Measurements from ENCODE around the gene SCN3A.

Gene SCN3A

GRCh38 chr2:165192729-165193128 lies 11.1 kb downstream of the SCN3A start:
- Histone ChIP-seq H3K4me1 (ENCODE audit: control insufficient read depth, low read length) (peaks cover 20% of the 10 kb centered on the region), H3K79me2 (ENCODE audit: control insufficient read depth, low read length) (no peaks in the 10 kb centered on the region), H3K27me3 (ENCODE audit: control insufficient read depth, low read length) (peaks cover 67% of the 10 kb centered on the region), H3K36me3 (ENCODE audit: control insufficient read depth, low read length) (no peaks in the 10 kb centered on the region), H3K4me2 (ENCODE audit: low read length) (peak overlapping the region; percentile 59), H4K20me1 (ENCODE audit: control insufficient read depth, insufficient read depth, low read depth, low read length) (0 out of 2 replicates have a peak, but pooled peaks cover 9% of the 10 kb centered on the region), H3K9me2 (replicated peaks; ENCODE audit: control insufficient read depth, low read length) (no peaks in the 10 kb centered on the region), H3K27ac (ENCODE audit: low read depth, low read length) (no peak overlapping the region), H3K9me3 (ENCODE audit: control insufficient read depth, insufficient read depth, low read length) (no peaks in the 10 kb centered on the region), H3K4me3 (ENCODE audit: low read length) (peak overlapping the region; percentile 34; the same call in 1 of the 2 replicates), H3F3A (ENCODE audit: control insufficient read depth, insufficient read depth) (no peaks in the 10 kb centered on the region)
- TF ChIP-seq EZH2phosphoT487 (IDR thresholded peaks at IDR 0.05; ENCODE audit: borderline replicate concordance, low read length): no peak
- TF ChIP-seq, protein P1, sequence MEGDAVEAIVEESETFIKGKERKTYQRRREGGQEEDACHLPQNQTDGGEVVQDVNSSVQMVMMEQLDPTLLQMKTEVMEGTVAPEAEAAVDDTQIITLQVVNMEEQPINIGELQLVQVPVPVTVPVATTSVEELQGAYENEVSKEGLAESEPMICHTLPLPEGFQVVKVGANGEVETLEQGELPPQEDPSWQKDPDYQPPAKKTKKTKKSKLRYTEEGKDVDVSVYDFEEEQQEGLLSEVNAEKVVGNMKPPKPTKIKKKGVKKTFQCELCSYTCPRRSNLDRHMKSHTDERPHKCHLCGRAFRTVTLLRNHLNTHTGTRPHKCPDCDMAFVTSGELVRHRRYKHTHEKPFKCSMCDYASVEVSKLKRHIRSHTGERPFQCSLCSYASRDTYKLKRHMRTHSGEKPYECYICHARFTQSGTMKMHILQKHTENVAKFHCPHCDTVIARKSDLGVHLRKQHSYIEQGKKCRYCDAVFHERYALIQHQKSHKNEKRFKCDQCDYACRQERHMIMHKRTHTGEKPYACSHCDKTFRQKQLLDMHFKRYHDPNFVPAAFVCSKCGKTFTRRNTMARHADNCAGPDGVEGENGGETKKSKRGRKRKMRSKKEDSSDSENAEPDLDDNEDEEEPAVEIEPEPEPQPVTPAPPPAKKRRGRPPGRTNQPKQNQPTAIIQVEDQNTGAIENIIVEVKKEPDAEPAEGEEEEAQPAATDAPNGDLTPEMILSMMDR (IDR thresholded peaks at IDR 0.05; ENCODE audit: low read depth, low read length, poor library complexity, severe bottlenecking): no peak

- H3K9me2 ChIP-seq (replicated peaks; ENCODE audit: control insufficient read depth, low read length): no peaks in the 10 kb centered on the region
- H3K27me3 ChIP-seq (ENCODE audit: control insufficient read depth, low read length): peaks cover 63% of the 10 kb centered on the region
- H3K36me3 ChIP-seq (ENCODE audit: control insufficient read depth, low read length): no peaks in the 10 kb centered on the region
- peaks cover 17% of the 10 kb centered on the region for H3K4me1 ChIP-seq (ENCODE audit: control insufficient read depth, low read length)
- no peaks in the 10 kb centered on the region for H3F3A ChIP-seq (ENCODE audit: control insufficient read depth, insufficient read depth)
- H3K79me2 ChIP-seq (ENCODE audit: control insufficient read depth, low read length): no peaks in the 10 kb centered on the region
- H4K20me1 ChIP-seq (ENCODE audit: control insufficient read depth, insufficient read depth, low read depth, low read length): 0 out of 2 replicates have a peak, but pooled peaks cover 9% of the 10 kb centered on the region
- no peak overlapping the region for H3K4me2 ChIP-seq (ENCODE audit: low read length)
- no peaks in the 10 kb centered on the region for H3K9me3 ChIP-seq (ENCODE audit: control insufficient read depth, insufficient read depth, low read length)
- no peak overlapping the region for H3K4me3 ChIP-seq (ENCODE audit: low read length)
- TF ChIP-seq, protein P1 (IDR thresholded peaks at IDR 0.05; ENCODE audit: low read depth, low read length, poor library complexity, severe bottlenecking): no peak
- TF ChIP-seq EZH2phosphoT487 (IDR thresholded peaks at IDR 0.05; ENCODE audit: borderline replicate concordance, low read length): no peak
- no peak overlapping the region for H3K27ac ChIP-seq (ENCODE audit: low read depth, low read length)
Observed at GRCh38 chr2:165191096-165191728, 12.6 kb downstream of the SCN3A start.

DNA sequence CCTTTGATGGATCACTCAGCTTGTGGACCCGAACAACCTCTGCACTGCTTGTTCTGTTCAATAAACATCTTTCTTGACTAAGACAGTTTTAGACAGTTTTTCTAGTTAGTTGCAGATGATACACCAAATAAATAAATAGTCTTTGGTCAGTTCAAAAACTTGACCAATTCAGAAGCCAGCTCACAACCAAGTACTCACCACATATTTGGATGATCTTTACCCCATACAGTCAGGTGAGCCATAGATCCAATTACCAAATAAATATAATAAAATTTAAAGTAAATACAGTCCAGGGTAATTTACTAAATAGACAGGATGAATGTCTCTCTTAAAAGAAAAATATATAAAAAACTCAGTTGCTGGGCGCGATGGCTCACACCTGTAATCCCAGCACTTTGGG lies 18.2 kb downstream of the SCN3A start:
- Histone ChIP-seq H3K4me3 (ENCODE audit: low read length) (no peak overlapping the region), H3K9me2 (replicated peaks; ENCODE audit: control insufficient read depth, low read length) (no peaks in the 10 kb centered on the region), H3F3A (ENCODE audit: control insufficient read depth, insufficient read depth) (no peaks in the 10 kb centered on the region), H3K9me3 (ENCODE audit: control insufficient read depth, insufficient read depth, low read length) (no peaks in the 10 kb centered on the region), H3K27ac (ENCODE audit: low read depth, low read length) (no peak overlapping the region), H3K27me3 (ENCODE audit: control insufficient read depth, low read length) (peaks cover 45% of the 10 kb centered on the region), H3K4me2 (ENCODE audit: low read length) (no peak overlapping the region), H3K79me2 (ENCODE audit: control insufficient read depth, low read length) (no peaks in the 10 kb centered on the region), H3K36me3 (ENCODE audit: control insufficient read depth, low read length) (no peaks in the 10 kb centered on the region), H4K20me1 (ENCODE audit: control insufficient read depth, insufficient read depth, low read depth, low read length) (no peaks in the 10 kb centered on the region), H3K4me1 (ENCODE audit: control insufficient read depth, low read length) (no peaks in the 10 kb centered on the region)
- TF ChIP-seq EZH2phosphoT487 (IDR thresholded peaks at IDR 0.05; ENCODE audit: borderline replicate concordance, low read length): no peak
- TF ChIP-seq, protein P1 (IDR thresholded peaks at IDR 0.05; ENCODE audit: low read depth, low read length, poor library complexity, severe bottlenecking): no peak

Measured in DOHH2 (cell line).